Measurements from ENCODE around the gene RPP25L.

GRCh38 chr9:34625186-34625486 is 13.2 kb upstream of the RPP25L start:
- TF ChIP-seq CTCF (IDR thresholded peaks at IDR 0.05; ENCODE audit: poor library complexity, severe bottlenecking) (no peak), EZH2 (IDR thresholded peaks at IDR 0.05; ENCODE audit: borderline replicate concordance, insufficient read depth, low read length, poor library complexity, severe bottlenecking) (no peak), EP300 (conservative IDR thresholded peaks at IDR 0.05; ENCODE audit: poor library complexity, severe bottlenecking) (no peak), REST (IDR thresholded peaks at IDR 0.05; ENCODE audit: borderline replicate concordance) (no peak), RAD21 (conservative IDR thresholded peaks at IDR 0.05) (no peak), TAF1 (IDR thresholded peaks at IDR 0.05; ENCODE audit: low read depth) (no peak), MXI1 (conservative IDR thresholded peaks at IDR 0.05; ENCODE audit: poor library complexity, severe bottlenecking) (no peak)
